ENCODE data around the gene AKAP11. TPM values are rescaled to one million over a fixed set of nuclear protein-coding genes. Genes with fewer than 3 reads are reported as not detected.

The AKAP11 gene, protein sequence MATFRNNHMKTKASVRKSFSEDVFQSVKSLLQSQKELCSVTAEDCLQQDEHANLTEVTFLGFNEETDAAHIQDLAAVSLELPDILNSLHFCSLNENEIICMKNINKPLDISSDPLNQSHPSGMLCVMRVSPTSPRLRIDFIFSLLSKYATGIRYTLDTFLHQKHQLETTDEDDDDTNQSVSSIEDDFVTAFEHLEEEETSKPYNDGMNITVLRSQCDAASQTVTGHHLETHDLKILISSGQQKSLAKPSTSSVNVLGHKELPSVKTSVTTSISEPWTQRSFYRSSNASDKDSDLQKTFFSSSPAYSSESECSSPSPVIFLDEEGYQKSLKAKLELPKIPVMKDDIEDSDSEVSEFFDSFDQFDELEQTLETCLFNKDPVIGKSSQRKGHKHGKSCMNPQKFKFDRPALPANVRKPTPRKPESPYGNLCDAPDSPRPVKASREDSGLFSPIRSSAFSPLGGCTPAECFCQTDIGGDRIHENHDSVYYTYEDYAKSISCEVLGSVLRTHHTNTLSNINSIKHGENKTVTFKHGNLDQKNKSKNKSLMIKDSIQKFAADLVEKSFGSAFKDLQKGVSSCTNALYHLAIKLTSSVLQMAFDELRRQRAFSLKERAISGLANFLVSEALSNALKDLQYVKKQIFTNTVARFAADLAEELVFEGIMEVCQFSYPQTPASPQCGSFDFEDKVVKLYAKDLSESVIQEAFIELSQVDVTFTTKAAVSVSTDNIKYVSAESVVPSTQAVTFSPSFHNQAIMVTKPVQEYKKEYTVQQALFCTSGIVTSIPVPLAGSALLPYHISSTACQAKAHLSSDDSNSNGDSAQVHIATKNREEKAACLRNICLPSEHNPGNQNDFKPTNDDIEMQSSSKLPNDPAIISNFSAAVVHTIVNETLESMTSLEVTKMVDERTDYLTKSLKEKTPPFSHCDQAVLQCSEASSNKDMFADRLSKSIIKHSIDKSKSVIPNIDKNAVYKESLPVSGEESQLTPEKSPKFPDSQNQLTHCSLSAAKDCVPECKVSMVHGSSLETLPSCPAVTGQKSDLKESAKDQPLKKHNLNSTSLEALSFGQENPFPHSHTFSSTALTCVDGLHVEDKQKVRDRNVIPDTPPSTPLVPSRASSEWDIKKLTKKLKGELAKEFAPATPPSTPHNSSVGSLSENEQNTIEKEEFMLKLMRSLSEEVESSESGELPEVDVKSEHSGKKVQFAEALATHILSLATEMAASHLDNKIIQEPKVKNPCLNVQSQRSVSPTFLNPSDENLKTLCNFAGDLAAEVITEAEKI (N-terminal part only)
- 10 to 100 TPM; 25.0 to 26.6 TPM for total RNA-seq

DNA sequence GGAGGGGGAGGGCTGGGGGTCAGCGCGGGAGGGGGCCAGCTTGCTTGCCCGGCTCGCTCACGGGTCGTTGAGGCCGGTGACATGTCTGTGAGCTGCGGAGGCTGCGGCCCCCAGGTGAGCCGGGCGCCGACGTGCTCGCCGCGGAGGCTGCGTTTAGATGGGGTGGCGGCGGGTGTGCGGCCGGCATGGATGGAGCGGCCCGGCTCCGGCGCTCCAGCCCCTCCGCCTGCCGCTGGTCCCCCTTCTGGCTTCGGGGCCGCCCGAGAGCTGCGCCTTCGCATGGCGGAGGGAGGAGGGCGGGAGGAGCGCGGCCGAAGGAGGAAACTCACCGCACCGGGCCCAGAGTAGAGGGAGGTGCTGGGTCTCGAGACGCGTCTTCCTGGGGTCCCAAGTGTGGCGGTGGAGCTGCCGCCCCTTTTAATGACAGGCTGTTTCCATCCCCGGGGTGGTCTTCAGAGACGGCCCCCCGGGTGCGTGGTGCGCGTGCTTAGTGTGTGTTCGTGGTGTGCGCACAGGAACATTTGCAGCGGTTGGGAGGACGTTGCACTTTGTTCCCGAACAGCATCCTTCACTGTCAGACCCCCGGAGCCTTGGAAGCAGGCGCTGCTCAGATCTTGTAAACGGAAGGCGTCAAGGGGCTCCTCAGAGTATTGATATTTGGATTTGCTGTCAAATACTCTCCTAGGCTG lies at the start of gene AKAP11:
Gene AKAP11, plus strand, starts transcription at position 38 of the 689 bp plus-strand sequence. CDS start 14,197 bp downstream, outside the sequence.

Other genes with a start within 250 kb of the AKAP11 start
- gene DGKH, start 223.5 kb upstream of the AKAP11 start, total RNA-seq, result 10 to 100 TPM; 19.5 to 20.2 TPM